ENCODE measurements around the gene SLC37A2.

SLC37A2 gene

GRCh38 chr11:125071846-125072217, 8.7 kb downstream of the SLC37A2 start:
- no peak for DNase-seq

GRCh38 chr11:125072218-125072960, 9.3 kb downstream of the SLC37A2 start:
- DNase-seq = no peak

GRCh38 chr11:125072961-125073590, 10.0 kb downstream of the SLC37A2 start:
- DNase-seq = no peak

- no peak for DNase-seq
Observed at GRCh38 chr11:125073616-125074483, 10.7 kb downstream of the SLC37A2 start.

GRCh38 chr11:125074511-125075241, 11.6 kb downstream of the SLC37A2 start:
- no peak for DNase-seq

- DNase-seq = no peak
Observed at GRCh38 chr11:125075242-125075625, 12.1 kb downstream of the SLC37A2 start.

- DNase-seq = no peak
Observed at GRCh38 chr11:125075900-125076317, 12.8 kb downstream of the SLC37A2 start.

GRCh38 chr11:125076378-125076945, 13.4 kb downstream of the SLC37A2 start:
- no peak for DNase-seq

GRCh38 chr11:125078016-125078415, 14.9 kb downstream of the SLC37A2 start:
- DNase-seq = no peak

- DNase-seq = no peak
Observed at GRCh38 chr11:125078516-125079140, 15.5 kb downstream of the SLC37A2 start.

- DNase-seq = no peak
Observed at GRCh38 chr11:125079151-125079877, 16.2 kb downstream of the SLC37A2 start.

- DNase-seq = no peak
Observed at GRCh38 chr11:125079878-125080530, 16.9 kb downstream of the SLC37A2 start.

GRCh38 chr11:125080531-125080911, 17.4 kb downstream of the SLC37A2 start:
- DNase-seq = no peak

- no peak for DNase-seq
Observed at GRCh38 chr11:125081098-125081798, 18.1 kb downstream of the SLC37A2 start.

- no peak for DNase-seq
Observed at GRCh38 chr11:125082040-125082439, 18.9 kb downstream of the SLC37A2 start.

GRCh38 chr11:125082611-125083311, 19.7 kb downstream of the SLC37A2 start:
- DNase-seq = no peak

- DNase-seq = no peak
Observed at GRCh38 chr11:125083312-125084056, 20.4 kb downstream of the SLC37A2 start.

GRCh38 chr11:125084057-125084416, 20.9 kb downstream of the SLC37A2 start:
- no peak for DNase-seq

GRCh38 chr11:125084761-125085231, 21.7 kb downstream of the SLC37A2 start:
- no peak for DNase-seq
